GM12878 (cell line): ENCODE measurements around the gene FADS1.

Experiments used
- ATF7 ChIP-seq: fragments of 450-650 bp; IDR thresholded peaks from 2 replicates; pipeline ENCODE4 v1.6.1; 2016; ENCODE audit warnings: low read depth, mild to moderate bottlenecking
- BACH1 ChIP-seq: fragments of 450-650 bp; IDR thresholded peaks from 2 replicates; pipeline ENCODE4 v1.6.1; 2017; ENCODE audit warnings: mild to moderate bottlenecking, borderline replicate concordance
- CTCF ChIP-seq, 3 experiments: IDR thresholded peaks in 2 of 3; conservative IDR thresholded peaks in 1 of 3; 2 replicates each; pipeline ENCODE4 v1.5.1; 2011; ENCODE audit warnings: low read depth in 3 of 3, low read length in 3 of 3, mild to moderate bottlenecking in 3 of 3, control low read depth in 2 of 3, moderate library complexity in 2 of 3, inconsistent platforms in 1 of 3, mixed read lengths in 1 of 3; ENCODE audit not compliant: control insufficient read depth in 2 of 3, insufficient read depth in 1 of 3; ENCODE audit errors: extremely low read depth in 1 of 3
- ESRRA ChIP-seq: IDR thresholded peaks from 2 replicates; pipeline ENCODE4 v1.6.1; 2012; ENCODE audit warnings: mild to moderate bottlenecking, low read length, improper control_type of control experiment
- GABPA ChIP-seq: IDR thresholded peaks from 2 replicates; pipeline ENCODE4 v1.6.1; 2014; ENCODE audit warnings: antibody characterized with exemption, low read depth, mild to moderate bottlenecking, inconsistent platforms
- YY1 ChIP-seq: IDR thresholded peaks from 2 replicates; pipeline ENCODE4 v1.6.1; 2011; ENCODE audit warnings: low read depth, mild to moderate bottlenecking, low read length

- TF ChIP-seq CTCF (IDR thresholded peaks at IDR 0.05 in 2 of 3, conservative IDR thresholded peaks at IDR 0.05 in 1 of 3; ENCODE audit: control insufficient read depth in 2 of 3, extremely low read depth in 1 of 3, insufficient read depth in 1 of 3, low read depth in 3 of 3, low read length in 3 of 3) (no peak), ESRRA (no peak), GABPA (no peak), ATF7 (no peak), BACH1 (no peak), YY1 (no peak)
These were observed 36.9 kb upstream of the FADS1 start for GRCh38 chr11:61853698-61854169.
